HG02885 (cell line): ENCODE results near the gene OTUD5.
"Not testable (repeated sequence)": the region's sequence is repeated elsewhere in the genome, so short reads cannot be mapped to it uniquely, and the experiment has no call there.

ENCODE experiments used
- ATAC-seq: cut with Tn5 transposase; IDR thresholded peaks from one replicate; pipeline ENCODE4 v1.9.1; 2021; ENCODE audit warnings: mild to moderate bottlenecking; ENCODE audit not compliant: unreplicated experiment, poor library complexity

OTUD5 gene

DNA sequence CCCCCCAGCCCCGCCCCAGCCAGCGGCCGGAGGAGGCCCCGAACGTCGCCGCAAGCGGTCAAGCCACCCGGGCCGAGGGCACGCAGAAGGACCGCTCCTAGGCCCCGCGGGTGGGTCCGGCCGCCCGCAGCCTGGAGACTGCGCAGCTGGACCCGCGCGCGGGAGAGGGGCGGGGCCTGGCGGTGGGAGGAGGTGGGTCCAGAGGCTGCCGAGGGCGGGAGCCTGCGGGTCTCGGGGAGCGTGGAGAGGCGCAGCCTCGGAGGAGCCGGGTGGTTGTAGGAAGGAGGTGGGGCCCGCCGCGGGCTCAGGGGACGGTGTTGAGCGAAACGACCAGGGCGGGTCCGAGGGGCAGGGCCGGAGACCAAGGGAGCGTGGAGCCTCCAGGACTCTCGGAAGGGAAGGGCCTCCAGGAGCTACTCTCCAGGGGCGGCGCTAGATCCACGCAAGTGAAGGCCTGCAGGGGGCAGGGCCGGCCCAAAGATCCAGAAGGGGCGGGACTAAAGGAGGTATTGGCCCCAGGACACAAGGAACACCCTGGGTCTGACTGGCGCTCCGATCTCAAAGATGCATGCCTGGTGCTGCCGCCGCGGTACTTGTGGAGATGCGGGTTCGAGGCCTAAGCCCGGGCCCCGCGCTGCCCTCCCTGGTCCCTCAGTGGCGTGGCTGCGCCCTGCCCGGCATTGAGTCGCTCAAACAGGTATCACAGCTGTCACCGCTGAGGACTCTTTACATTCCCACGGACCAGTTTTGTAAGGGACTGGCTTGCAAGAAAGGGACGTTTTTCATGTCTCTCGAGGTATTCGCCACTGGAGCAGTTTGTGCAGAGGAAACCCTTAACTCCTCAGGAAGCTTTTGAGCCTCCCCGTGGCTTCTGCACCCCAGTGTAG is 65.8 kb downstream of the OTUD5 start:
- peak; percentile 76 for ATAC-seq

DNA sequence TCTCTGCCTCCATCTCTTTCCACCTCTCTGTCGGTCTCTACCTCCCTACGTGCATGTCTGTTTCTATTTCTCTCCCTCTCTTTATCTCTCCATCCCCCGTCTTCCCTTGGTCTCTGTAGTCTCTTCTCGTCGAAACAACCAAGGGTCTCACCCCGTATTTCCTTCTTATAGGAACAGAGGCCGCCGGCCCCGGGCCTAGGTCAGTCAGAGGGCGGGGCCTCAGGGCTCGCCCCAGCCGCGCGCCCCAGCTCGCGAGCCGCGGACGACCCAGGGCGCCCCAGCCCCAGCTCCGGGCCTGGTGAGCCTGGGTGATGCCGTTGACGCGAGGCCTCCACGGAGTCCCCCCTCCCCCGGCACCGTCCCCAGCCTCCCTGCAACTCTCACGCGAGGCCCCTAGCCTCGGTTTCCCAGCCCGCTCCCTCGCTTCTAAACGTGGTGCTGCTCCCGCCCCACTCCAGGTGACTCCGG is 66.4 kb downstream of the OTUD5 start:
- peak; percentile 57 for ATAC-seq

DNA sequence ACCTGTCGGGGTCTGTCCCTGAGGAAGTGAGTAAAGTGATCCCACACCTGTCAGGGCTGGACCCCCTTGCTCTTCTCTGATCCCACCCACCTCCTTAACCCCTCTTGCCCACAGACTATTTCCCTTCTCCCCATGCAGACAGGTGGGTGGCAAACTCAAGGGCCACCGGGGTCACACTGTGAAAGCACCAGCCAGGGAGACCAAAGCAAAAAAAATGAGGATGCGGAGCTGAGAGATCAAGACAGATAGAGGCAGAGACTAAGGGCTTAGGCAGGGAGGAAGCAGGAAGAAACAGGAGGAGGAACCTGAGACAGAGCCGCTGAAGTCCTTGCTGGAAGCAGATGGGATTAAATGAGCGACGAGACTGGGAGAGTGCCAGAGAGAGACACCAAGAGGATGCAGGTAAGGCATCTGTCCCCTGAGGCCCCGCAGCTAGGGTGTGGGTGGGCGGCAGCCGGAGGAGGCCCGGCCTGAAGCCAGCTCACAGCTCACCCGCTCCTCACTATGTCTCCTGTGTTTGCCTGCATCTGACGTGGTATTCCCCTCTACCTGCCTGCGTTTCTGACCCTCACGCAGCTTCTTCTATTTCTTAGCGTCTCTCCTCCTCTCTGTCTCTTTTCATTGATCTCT is 67.0 kb downstream of the OTUD5 start:
- ATAC-seq, result peak; percentile 15

DNA sequence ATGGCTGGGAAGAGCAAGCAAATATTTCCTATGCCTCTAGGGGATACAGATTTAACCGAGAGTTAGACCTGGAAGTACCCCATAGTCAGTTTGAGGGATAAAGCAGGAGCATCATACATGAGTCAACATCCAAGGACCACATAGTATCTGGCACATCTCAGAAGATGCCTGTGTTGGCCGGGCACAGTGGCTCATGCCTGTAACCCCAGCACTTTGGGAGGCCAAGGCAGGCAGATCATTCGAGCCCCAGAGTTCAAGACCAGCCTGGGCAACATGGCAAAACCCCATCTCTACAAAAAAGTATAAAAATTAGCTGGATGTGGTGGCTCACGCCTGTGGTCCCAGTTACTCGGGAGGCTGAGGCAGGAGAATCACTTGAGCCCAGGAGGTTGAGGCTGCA is 70.8 kb downstream of the OTUD5 start:
- not testable (repeated sequence) for ATAC-seq

DNA sequence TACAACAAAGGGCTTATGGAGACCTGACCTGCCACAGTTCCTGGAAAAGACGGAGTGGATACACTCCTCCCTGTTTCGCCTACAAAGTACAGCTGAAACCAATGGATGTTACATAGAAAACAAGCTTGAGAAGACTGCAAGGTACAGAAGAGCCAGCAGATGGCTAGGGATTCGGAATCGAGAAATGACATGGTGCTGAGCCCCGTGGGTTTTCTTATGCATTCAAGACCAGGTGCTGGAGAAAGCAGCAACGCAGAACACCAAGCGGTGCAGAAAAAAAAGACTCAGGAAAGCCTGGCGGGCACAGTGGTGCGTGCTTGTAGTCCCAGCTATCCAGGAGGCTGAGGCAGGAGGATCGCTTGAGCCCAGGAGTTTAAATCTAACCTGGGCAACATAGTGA is 73.7 kb downstream of the OTUD5 start:
- no peak for ATAC-seq

DNA sequence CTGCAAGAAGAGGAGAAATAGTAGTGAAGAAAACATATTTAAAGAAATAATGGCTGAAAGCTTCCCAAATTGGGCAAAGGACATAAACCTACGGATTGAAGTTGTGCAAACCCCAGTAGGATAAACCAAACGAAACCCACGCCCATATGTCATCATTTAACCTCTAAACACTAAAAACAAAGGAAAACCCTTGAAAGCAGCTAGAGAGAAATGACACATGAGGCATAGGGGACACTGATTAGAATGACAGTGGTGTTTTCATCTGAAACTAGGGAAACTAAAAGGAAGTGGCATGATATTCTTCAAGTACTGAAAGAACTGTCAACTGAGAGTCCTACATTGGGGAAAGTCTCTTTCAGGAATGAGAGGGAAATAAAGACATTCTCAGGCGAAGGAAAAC is 80.5 kb downstream of the OTUD5 start:
- not testable (repeated sequence) for ATAC-seq
